Stimulated activated naive B cell treated with anti-CD40 and anti-IgM and Interleukin-4, amounts not matched to agents 10 μg/mL and 1 μg/mL and 100 μg/mL, for 72 hours (primary cell): ENCODE measurements around the gene FZR1.

Experiments used
- ATAC-seq, 2 donors: fragments of 150-1000 bp; cut with Tn5 transposase; replicated peaks; 2 replicates each; pipeline ENCODE4 v1.10.0; 2021; ENCODE audit warnings: moderate library complexity in 1 of 2
- DNase-seq: peaks from one replicate; pipeline ENCODE4 v3.0.0; 2021
- H3K27ac Mint-ChIP-seq: one replicate; pipeline ENCODE4 v1.8.0; 2022; ENCODE audit warnings: mild to moderate bottlenecking, mixed read lengths
- H3K27me3 Mint-ChIP-seq, 2 donors: one replicate each; pipeline ENCODE4 v1.8.0; 2022; ENCODE audit warnings: mixed read lengths in 2 of 2
- H3K36me3 Mint-ChIP-seq, 2 donors: one replicate each; pipeline ENCODE4 v1.8.0; 2022; ENCODE audit warnings: mixed read lengths in 2 of 2, mild to moderate bottlenecking in 1 of 2
- H3K4me1 Mint-ChIP-seq, 2 donors: one replicate each; pipeline ENCODE4 v1.8.0; 2022; ENCODE audit warnings: mixed read lengths in 2 of 2, mild to moderate bottlenecking in 1 of 2
- H3K4me3 Mint-ChIP-seq, 2 donors: one replicate each; pipeline ENCODE4 v1.8.0; 2022; ENCODE audit warnings: mild to moderate bottlenecking in 2 of 2, mixed read lengths in 2 of 2, moderate library complexity in 1 of 2
- H3K9me3 Mint-ChIP-seq, 2 donors: one replicate each; pipeline ENCODE4 v1.8.0; 2022; ENCODE audit warnings: mixed read lengths in 2 of 2, mild to moderate bottlenecking in 1 of 2

The FZR1 gene

GRCh38 chr19:3479177-3479833 is 26.8 kb upstream of the FZR1 start:
- peak overlapping the region in 1 of 2 donors; percentile 62 for H3K4me3 Mint-ChIP-seq
- peaks cover 17 to 24% of the 10 kb centered on the region in 2 donors for H3K4me1 Mint-ChIP-seq
- H3K27me3 Mint-ChIP-seq, result peaks cover 15 to 22% of the 10 kb centered on the region in 2 donors
- no peaks in the 10 kb centered on the region for H3K36me3 Mint-ChIP-seq
- DNase-seq (peak; percentile 35), ATAC-seq (peak; percentile 67 to 74)
- no peak overlapping the region for H3K27ac Mint-ChIP-seq
- H3K9me3 Mint-ChIP-seq, result peaks cover 2 to 4% of the 10 kb centered on the region in 2 donors

GRCh38 chr19:3479834-3480215 is 26.3 kb upstream of the FZR1 start:
- Mint-ChIP-seq H3K4me3 (no peak overlapping the region), H3K27me3 (peaks cover 15 to 22% of the 10 kb centered on the region in 2 donors), H3K27ac (no peak overlapping the region), H3K4me1 (peaks cover 17 to 24% of the 10 kb centered on the region in 2 donors), H3K9me3 (peaks cover 2 to 4% of the 10 kb centered on the region in 2 donors), H3K36me3 (no peaks in the 10 kb centered on the region)
- ATAC-seq, result peak in 1 of 2 donors; percentile 43
- no peak for DNase-seq

GRCh38 chr19:3480383-3481091 is 25.6 kb upstream of the FZR1 start, which contains the start of gene SMIM24:
SMIM24 (minus strand) TSS chr19:3480525; CDS start chr19:3480463, 62 bp downstream.
- ATAC-seq, result no peak
- Mint-ChIP-seq H3K27ac (no peak within 1 kb of the TSS), H3K27me3 (peaks cover 15 to 22% of the 10 kb centered on the region in 2 donors), H3K4me3 (peak within 1 kb of the TSS; percentile 31 to 40), H3K9me3 (peaks cover 2 to 4% of the 10 kb centered on the region in 2 donors), H3K36me3 (no peaks in the 10 kb centered on the region), H3K4me1 (peaks cover 17 to 24% of the 10 kb centered on the region in 2 donors)
- no peak for DNase-seq

GRCh38 chr19:3481241-3482090 is 24.6 kb upstream of the FZR1 start:
- no peaks in the 10 kb centered on the region for H3K36me3 Mint-ChIP-seq
- H3K9me3 Mint-ChIP-seq, result peaks cover 2 to 4% of the 10 kb centered on the region in 2 donors
- peaks cover 17 to 24% of the 10 kb centered on the region in 2 donors for H3K4me1 Mint-ChIP-seq
- peaks cover 15 to 22% of the 10 kb centered on the region in 2 donors for H3K27me3 Mint-ChIP-seq
- H3K27ac Mint-ChIP-seq, result no peak overlapping the region
- no peak overlapping the region for H3K4me3 Mint-ChIP-seq
- no peak for DNase-seq
- no peak for ATAC-seq

- peaks cover 2 to 4% of the 10 kb centered on the region in 2 donors for H3K9me3 Mint-ChIP-seq
- no peak for DNase-seq
- peaks cover 15 to 16% of the 10 kb centered on the region in 2 donors for H3K27me3 Mint-ChIP-seq
- no peak overlapping the region for H3K27ac Mint-ChIP-seq
- no peak for ATAC-seq
- H3K36me3 Mint-ChIP-seq, result peaks cover 6 to 9% of the 10 kb centered on the region in 2 donors
- peaks cover 17 to 24% of the 10 kb centered on the region in 2 donors for H3K4me1 Mint-ChIP-seq
- H3K4me3 Mint-ChIP-seq, result no peak overlapping the region
Measured at GRCh38 chr19:3482507-3483225, 23.4 kb upstream of the FZR1 start.

GRCh38 chr19:3483226-3483628 is 22.9 kb upstream of the FZR1 start, which contains the start of gene SMIM44:
SMIM44 (minus strand) TSS chr19:3483441; CDS start chr19:3483403, 38 bp downstream.
- H3K27me3 Mint-ChIP-seq, result peaks cover 10% of the 10 kb centered on the region in 2 donors
- H3K4me1 Mint-ChIP-seq, result peaks cover 14 to 19% of the 10 kb centered on the region in 2 donors
- H3K36me3 Mint-ChIP-seq, result peaks cover 10 to 12% of the 10 kb centered on the region in 2 donors
- ATAC-seq, result no peak
- no peak for DNase-seq
- H3K9me3 Mint-ChIP-seq, result peaks cover 2 to 4% of the 10 kb centered on the region in 2 donors
- no peak within 1 kb of the TSS for H3K4me3 Mint-ChIP-seq
- no peak within 1 kb of the TSS for H3K27ac Mint-ChIP-seq

GRCh38 chr19:3491396-3492119 is 14.6 kb upstream of the FZR1 start:
- H3K4me3 Mint-ChIP-seq, result no peak overlapping the region
- no peaks in the 10 kb centered on the region for H3K4me1 Mint-ChIP-seq
- no peaks in the 10 kb centered on the region for H3K9me3 Mint-ChIP-seq
- ATAC-seq, result no peak
- peaks cover 46 to 55% of the 10 kb centered on the region in 2 donors for H3K36me3 Mint-ChIP-seq
- DNase-seq, result no peak
- H3K27ac Mint-ChIP-seq, result no peak overlapping the region
- H3K27me3 Mint-ChIP-seq, result no peaks in the 10 kb centered on the region

- Mint-ChIP-seq H3K4me1 (no peaks in the 10 kb centered on the region), H3K9me3 (no peaks in the 10 kb centered on the region), H3K36me3 (peaks cover 45 to 51% of the 10 kb centered on the region in 2 donors), H3K27me3 (no peaks in the 10 kb centered on the region), H3K27ac (no peak overlapping the region), H3K4me3 (no peak overlapping the region)
- ATAC-seq (no peak), DNase-seq (no peak)
Measured at GRCh38 chr19:3492131-3492839, 13.8 kb upstream of the FZR1 start.

- peaks cover under 1 to 3% of the 10 kb centered on the region in 2 donors for H3K4me1 Mint-ChIP-seq
- no peak overlapping the region for H3K4me3 Mint-ChIP-seq
- DNase-seq, result no peak
- no peak overlapping the region for H3K27ac Mint-ChIP-seq
- H3K9me3 Mint-ChIP-seq, result no peaks in the 10 kb centered on the region
- peaks cover 46 to 48% of the 10 kb centered on the region in 2 donors for H3K36me3 Mint-ChIP-seq
- no peak for ATAC-seq
- no peaks in the 10 kb centered on the region for H3K27me3 Mint-ChIP-seq
Measured at GRCh38 chr19:3492919-3493318, 13.2 kb upstream of the FZR1 start.

GRCh38 chr19:3493651-3494050 is 12.5 kb upstream of the FZR1 start:
- H3K4me1 Mint-ChIP-seq, result peaks cover 3 to 8% of the 10 kb centered on the region in 2 donors
- H3K36me3 Mint-ChIP-seq, result peaks cover 43% of the 10 kb centered on the region in 2 donors
- no peak overlapping the region for H3K4me3 Mint-ChIP-seq
- no peak for ATAC-seq
- DNase-seq, result no peak
- no peaks in the 10 kb centered on the region for H3K9me3 Mint-ChIP-seq
- H3K27me3 Mint-ChIP-seq, result no peaks in the 10 kb centered on the region
- no peak overlapping the region for H3K27ac Mint-ChIP-seq

GRCh38 chr19:3494051-3494450 is 12.1 kb upstream of the FZR1 start:
- Mint-ChIP-seq H3K4me3 (no peak overlapping the region), H3K36me3 (peaks cover 39 to 44% of the 10 kb centered on the region in 2 donors), H3K27ac (peak overlapping the region; percentile 14), H3K27me3 (no peaks in the 10 kb centered on the region), H3K4me1 (peaks cover 5 to 12% of the 10 kb centered on the region in 2 donors), H3K9me3 (no peaks in the 10 kb centered on the region)
- ATAC-seq (peak; percentile 55 to 64), DNase-seq (no peak)

- no peak for ATAC-seq
- no peak overlapping the region for H3K27ac Mint-ChIP-seq
- H3K9me3 Mint-ChIP-seq, result no peaks in the 10 kb centered on the region
- H3K36me3 Mint-ChIP-seq, result peaks cover 37 to 46% of the 10 kb centered on the region in 2 donors
- no peaks in the 10 kb centered on the region for H3K27me3 Mint-ChIP-seq
- H3K4me3 Mint-ChIP-seq, result no peak overlapping the region
- DNase-seq, result no peak
- H3K4me1 Mint-ChIP-seq, result peaks cover 7 to 16% of the 10 kb centered on the region in 2 donors
Measured at GRCh38 chr19:3494559-3494958, 11.6 kb upstream of the FZR1 start.
